Astrocyte of the spinal cord (primary cell): ENCODE measurements around the gene CLASP1.

Experiments used
- DNase-seq: peaks from one replicate; pipeline ENCODE4 v3.0.0; 2011; ENCODE audit warnings: low read depth, low spot score
- H3K4me3 ChIP-seq: 2 replicates; pipeline ENCODE4 v1.5.1; 2011; ENCODE audit warnings: low read depth, mild to moderate bottlenecking, low read length, moderate library complexity
- in situ Hi-C: cut with HindIII; loops from 2 replicates; pipeline ENCODE4 v1.10.0; 2017; ENCODE audit warnings: low sequenced_read_pairs
- TF ChIP-seq, protein P1 (sequence below): IDR thresholded peaks from 2 replicates; pipeline ENCODE4 v1.5.1; 2012; ENCODE audit warnings: low read depth, mild to moderate bottlenecking, low read length, inconsistent platforms

The CLASP1 gene

DNA sequence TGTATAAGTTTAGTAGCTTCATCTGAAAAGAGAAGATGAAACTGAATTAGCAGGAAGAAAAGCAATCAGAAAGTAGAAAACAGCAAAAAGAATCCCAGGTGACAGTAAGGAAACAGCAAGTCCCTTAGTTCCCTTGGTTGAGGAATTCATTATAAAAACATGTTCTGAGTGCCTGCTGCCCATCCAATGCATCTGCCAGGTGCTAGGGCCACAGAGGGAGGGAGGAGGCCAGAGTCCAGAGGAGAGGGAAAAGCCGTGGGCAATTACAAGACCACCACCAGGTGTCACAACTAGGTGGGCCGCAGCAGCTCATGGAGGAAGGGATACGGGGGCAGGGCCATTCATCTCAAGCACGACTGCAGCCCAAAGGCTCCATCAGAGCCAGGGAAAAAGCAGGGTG lies 308.3 kb downstream of the CLASP1 start:
- H3K4me3 ChIP-seq, result no peak overlapping the region
- in situ Hi-C loops, result no loop called here
- TF ChIP-seq, protein P1, sequence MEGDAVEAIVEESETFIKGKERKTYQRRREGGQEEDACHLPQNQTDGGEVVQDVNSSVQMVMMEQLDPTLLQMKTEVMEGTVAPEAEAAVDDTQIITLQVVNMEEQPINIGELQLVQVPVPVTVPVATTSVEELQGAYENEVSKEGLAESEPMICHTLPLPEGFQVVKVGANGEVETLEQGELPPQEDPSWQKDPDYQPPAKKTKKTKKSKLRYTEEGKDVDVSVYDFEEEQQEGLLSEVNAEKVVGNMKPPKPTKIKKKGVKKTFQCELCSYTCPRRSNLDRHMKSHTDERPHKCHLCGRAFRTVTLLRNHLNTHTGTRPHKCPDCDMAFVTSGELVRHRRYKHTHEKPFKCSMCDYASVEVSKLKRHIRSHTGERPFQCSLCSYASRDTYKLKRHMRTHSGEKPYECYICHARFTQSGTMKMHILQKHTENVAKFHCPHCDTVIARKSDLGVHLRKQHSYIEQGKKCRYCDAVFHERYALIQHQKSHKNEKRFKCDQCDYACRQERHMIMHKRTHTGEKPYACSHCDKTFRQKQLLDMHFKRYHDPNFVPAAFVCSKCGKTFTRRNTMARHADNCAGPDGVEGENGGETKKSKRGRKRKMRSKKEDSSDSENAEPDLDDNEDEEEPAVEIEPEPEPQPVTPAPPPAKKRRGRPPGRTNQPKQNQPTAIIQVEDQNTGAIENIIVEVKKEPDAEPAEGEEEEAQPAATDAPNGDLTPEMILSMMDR, result no peak
- no peak for DNase-seq

- TF ChIP-seq, protein P1, result no peak
- no peak for DNase-seq
- H3K4me3 ChIP-seq, result no peak overlapping the region
- in situ Hi-C loops, result no loop called here
These were observed 311.0 kb downstream of the CLASP1 start for GRCh38 chr2:121338281-121338680.

- in situ Hi-C loops, result no loop called here
- TF ChIP-seq, protein P1, result no peak
- H3K4me3 ChIP-seq, result no peak overlapping the region
- no peak for DNase-seq
These were observed 312.6 kb downstream of the CLASP1 start for GRCh38 chr2:121336528-121337294.

DNA sequence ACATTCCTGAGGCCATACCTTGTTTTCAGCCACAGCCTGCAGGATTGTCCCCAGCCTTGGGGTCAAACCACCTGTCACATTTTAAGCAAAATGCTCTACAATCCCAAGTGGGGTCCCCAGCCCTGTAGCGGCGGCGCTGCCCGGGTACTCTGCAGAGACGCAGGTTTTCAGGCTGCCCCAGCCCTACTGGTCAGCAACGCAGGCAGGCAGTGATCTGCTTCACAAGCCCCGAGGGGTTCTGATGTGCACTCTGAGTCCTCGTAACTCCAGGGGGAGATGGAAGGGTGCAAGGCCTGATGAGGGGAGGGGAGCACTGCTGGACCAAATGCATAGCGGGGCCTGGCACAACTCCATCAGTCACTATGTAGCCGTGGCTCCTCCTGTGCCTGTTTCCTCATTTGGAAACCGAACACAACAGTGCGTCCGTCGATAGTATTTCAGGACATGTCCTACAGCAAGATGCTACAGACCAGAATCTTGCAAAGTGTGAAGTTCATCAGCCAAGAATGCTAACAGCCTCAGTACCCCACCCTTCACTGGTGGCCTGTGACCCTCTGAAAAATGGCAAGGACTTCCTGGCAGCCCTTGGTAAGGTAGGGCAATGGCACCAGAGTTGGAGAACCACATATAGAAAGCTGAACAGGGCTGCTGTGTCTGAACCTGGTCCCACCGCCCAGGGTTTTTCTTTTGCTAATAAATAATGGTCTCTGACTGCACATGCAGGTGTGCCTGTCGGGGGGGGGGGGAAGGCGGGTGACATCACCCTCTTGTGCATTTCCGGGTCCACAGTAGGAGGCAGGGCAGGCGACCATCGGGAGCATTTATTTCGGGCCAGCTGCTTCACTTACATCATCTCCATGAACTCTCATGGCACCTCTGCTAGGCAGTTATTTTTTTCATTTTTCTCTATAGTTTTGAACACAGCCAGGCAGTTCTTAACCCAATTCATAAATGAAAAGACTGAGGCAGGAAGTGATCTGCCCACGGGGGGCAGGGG lies 313.7 kb downstream of the CLASP1 start:
- in situ Hi-C loops, result no loop called here

GRCh38 chr2:121334581-121335293 lies 314.5 kb downstream of the CLASP1 start:
- TF ChIP-seq, protein P1, result no peak
- in situ Hi-C loops, result no loop called here
- H3K4me3 ChIP-seq, result no peak overlapping the region
- no peak for DNase-seq

More for the DNA sequence above, 313.7 kb downstream of the CLASP1 start:
- peak; percentile 27 for DNase-seq
- TF ChIP-seq, protein P1, result no peak
- no peak overlapping the region for H3K4me3 ChIP-seq
